ENCODE measurements around the gene TNS4.

Gene TNS4

DNA sequence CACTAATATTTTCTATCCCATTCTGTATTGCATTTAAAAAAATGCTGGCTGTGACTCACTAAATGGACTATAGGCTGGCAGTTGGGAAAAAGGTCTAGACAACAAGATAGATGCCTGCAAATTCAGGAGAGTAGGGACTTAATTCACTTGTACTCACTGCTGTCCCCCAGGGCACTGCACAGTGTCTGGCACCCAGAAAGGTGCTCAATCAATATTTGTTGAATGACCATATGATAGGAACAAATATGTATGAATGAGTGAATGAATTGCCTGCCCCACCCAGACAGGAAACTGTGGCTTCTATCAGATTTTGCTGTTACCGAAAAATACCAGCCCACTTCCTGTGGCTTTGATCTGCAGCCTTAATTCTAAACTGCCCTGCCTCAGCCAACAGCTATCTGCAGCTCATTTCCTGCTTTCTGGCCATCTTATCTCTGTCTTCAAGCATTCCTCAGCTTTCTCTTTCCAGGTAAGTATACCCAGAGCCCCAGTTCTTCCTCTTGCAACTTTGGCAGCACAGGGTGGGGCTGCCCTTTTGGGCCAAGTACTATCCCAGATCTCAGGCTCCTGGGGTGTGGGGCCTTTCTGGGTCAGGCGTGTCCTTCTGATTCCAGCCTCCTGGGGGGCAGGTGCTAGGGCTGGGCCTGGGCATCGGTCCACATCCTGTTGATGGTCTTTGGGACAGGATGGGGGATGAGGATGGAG is 15.3 kb upstream of the TNS4 start:
- DNase-seq: no peak

DNA sequence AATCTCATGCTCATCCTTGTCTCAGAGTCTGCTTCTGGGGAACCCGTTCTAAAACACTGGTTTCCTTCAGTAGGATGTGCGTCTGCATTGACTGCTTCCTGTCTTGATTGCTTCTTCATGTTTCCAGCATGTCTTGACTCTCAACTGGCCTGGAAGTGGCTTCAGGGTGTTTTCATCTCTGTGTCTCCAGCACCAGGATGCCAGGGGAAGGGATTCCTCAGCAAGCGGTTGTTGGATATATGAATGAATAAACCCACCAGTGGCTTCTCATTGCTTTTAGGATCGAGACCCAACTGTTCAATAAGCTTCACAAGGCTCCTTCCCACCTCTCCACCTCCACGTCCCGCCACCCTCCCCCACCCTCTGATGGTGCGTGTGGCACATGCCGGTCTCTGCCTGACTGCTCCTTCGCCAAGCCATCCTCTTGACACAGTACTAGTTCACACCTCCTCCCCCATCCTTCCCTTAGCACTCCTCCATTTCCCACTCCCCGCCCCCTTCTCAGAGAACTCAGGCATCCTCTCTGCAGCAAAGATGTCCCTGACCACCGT is 14.1 kb upstream of the TNS4 start:
- no peak for DNase-seq

DNA sequence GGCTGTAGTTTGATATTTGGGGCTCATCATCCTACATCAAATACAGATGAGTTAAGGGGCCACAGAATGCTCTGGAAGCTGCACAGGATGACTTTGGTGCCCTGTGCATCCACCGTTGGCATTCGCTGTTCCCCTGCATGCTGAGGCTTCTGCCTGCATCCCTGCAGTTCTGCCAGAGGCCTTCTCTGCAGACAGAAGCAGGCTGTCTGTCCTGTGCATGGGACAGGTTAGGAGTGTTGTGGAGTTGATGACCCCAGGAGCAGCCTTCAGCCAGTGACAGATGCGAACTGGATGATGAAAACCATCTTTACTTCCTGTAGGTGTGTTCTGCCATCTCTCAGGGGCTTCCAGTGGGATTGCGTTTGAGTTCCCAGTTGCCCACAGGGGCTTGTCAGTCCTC is 13.6 kb upstream of the TNS4 start:
- no peak for DNase-seq

- no peak for DNase-seq
Observed at GRCh38 chr17:40514013-40514875, 12.8 kb upstream of the TNS4 start.

DNA sequence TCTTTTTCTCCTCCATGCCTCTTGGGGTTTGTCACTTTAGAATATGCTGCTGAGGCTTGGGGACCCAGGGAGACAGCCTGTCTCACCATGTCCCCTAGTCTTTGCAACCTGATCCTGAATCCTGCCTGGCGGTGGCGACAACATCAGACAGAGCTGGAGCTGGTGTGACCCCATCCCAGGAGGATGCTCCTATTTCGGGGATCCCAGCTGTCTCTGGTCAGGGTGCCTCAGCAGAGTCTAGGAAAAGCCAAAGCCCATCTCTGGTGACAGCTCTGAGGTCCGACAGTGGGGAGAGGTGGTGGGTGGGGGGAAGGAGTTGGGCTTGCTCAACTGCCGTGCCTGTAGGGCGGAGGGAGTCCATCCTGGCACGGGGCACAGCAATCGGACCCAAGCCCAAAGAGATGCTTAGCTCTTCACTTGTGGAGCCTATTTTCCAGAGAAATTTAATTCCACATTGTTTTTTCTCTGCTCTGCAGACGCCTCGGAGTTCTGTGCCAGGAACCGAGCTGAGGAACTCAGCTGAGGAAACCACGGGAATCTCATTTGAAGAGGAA is 10.3 kb upstream of the TNS4 start:
- no peak for DNase-seq

DNA sequence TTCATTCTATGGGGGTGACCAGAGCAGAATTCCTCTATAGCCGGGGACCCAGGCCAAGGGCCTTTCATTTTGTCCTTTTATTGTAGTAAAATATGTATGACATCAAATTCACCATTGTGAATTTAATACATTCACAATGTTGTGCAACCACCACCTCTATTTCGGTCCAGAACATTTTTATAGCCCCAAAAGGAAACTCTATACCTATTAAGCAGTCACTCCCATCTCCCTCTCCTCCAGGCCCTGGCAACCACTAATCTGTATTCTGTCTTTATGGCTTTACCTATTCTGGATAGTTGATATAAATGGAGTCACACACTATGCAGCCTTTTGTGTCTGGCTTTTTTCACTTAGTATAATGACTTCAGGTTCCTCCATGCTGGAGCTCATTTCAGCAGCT is 9.7 kb upstream of the TNS4 start:
- no peak for DNase-seq

- DNase-seq: no peak
Observed at GRCh38 chr17:40510328-40510648, 8.9 kb upstream of the TNS4 start.

DNA sequence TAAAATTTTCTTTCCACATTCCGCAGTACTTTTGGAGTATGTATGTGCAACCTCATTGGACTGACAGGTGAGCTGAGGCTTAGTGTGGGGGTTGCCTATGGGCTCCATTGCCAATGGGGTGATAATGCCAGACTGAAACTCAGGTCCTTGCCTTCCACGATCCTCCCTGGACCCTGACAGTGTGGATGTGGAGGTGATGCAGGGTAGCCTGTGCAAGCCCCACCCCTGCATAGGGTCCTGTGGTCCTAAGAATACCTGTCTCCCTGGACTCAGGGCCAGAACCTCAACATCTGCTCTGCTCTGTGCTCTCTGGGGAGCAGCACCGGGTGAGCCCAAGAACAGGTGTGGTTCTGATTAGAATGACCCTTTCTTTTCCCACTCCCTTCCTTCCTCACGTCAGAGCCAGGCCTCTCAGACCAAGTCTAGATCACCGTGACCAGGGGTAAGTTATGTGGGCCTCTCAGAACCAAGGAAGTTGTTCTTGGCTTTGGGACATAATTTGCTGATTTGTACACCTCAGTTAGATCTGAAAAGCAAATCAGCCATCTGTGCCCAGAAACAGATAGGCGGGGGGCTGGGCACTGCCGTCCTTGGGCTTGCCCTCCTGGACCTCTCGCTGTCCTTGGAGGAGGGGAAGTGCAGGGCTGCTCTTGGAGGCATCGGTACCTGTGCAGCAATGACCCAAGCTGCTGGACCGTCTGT is 8.4 kb upstream of the TNS4 start:
- DNase-seq: no peak

DNA sequence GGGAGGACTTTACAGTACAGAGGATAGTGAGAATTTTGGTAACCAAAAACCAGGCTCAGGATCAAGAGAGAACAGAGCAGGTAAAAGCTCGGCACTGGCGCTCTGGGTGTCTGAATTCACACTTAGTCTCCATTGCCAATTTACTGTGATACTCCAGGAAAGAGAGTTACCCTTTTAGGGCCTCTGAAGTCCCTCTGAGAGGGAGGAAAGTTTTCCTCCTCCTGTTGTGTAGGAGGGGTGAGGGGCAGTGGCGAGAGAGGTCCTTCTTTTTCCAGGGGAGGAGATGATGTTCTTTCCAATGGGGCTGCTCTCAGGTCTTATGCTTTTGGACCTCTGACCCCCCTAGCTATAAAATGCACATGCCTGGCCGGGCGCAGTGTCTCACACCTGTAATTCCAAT is 5.4 kb upstream of the TNS4 start:
- no peak for DNase-seq

DNA sequence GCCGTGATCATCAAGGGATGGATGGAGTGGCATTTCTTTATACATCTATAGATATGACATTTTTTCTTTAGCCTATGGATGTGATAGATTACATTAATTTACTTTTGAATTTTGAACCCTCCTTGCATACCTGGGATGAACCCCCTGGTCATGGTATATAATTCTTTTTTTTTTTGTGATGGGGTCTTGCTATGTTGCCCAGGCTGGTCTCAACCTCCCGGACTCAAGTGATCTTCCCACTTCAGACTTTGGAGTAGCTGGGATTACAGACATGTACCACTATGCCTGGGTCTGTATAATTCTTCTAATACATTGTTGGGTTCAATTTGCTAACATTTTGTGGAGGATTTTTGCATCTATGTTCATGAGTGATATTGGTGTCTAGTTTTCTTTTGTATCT is 1.7 kb upstream of the TNS4 start:
- DNase-seq: no peak

GRCh38 chr17:40502716-40503115 is 1.3 kb upstream of the TNS4 start:
- no peak for DNase-seq

DNA sequence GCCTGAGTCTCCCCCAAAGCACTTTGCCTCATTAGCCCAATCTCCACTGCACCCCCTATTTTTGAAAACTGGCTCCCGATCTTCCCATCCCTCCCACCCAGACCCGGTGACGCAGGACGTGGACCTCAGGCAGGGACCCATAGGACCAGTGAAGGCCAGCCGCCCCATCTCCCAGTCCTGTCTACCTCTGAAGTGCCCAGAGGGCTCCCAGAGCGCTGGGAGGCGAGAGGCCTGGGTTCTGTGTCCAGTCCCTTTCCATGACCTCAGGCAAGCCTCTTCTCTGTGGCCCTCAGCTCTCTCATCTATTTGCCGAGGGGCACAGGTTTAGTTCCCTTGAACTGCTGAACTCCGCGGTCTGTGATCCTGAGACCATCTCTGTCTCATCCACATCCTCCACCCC is 714 bp downstream of the TNS4 start:
- DNase-seq: no peak

GRCh38 chr17:40500190-40500589 is 1.2 kb downstream of the TNS4 start:
- no peak for DNase-seq

DNA sequence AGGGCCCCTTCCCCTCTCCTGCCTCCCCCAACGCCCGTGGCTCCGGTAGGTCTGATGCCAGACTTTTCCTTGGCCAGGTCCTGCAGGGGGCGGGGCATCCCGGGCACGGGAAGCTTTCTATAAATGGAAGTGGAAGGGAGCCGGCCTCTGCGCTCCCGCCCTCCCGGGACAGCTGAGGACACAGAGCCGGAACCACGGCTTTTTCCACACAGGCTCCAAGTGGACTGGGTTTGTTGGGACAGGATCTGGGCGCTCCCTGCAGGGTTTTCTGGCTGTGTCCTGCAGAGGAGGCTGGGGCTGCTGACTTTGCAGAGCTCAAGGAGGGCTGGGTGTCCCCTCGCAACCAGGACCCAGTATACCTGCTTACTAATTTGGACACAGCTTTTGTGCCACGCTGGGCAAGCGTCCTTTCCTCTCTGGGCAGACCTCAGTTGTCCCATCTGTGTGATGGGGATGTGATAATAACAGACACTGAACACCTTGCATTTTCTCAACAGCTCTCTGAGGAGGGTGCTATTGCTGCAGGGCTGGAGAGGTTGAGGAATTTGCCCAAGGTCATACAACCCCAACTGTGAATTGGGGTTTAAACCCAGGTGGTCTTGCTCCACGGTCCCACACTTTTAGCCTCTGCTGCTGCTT is 1.8 kb downstream of the TNS4 start:
- peak; percentile 38 to 69 for DNase-seq

DNA sequence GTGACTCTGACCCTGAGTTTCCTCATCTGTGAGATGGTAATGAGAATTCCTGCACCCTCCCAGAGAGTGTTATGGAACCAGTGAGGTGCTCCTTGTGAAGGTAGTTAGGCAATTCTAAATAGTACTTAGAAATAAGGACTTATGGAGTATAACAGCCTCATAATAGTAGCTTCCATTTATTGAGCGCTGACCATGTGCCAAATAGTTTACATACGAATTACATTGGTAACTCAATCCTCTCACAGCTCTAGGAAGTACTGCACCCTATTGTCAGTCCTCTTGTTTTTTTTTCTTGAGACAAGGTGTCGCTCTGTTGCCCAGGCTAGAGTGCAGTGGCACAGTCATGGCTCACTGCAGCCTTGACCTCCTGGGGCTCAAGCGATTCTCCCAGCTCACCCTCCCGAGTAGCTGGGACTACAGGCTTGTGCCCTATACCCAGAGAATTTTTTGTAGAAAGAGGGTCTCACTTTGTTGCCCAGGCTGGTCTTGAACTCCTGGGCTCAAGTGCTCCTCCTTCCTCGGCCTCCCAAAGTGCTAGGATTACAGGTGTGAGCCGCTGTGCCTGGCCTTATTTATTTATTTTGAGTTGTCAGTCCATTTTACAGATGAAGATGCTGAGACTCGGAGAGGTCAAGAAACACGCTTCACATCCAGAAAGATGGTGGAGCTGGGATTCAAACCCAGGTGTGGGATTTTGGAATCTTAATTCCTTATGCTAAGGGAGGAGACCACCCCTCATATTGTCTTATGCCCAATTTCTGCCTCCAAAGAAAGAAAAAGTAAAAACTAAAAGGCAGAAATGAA is 2.9 kb downstream of the TNS4 start:
- DNase-seq: no peak

- DNase-seq: no peak
Observed at GRCh38 chr17:40497695-40498094, 3.7 kb downstream of the TNS4 start.

- no peak for DNase-seq
Observed at GRCh38 chr17:40496634-40497420, 4.6 kb downstream of the TNS4 start.

DNA sequence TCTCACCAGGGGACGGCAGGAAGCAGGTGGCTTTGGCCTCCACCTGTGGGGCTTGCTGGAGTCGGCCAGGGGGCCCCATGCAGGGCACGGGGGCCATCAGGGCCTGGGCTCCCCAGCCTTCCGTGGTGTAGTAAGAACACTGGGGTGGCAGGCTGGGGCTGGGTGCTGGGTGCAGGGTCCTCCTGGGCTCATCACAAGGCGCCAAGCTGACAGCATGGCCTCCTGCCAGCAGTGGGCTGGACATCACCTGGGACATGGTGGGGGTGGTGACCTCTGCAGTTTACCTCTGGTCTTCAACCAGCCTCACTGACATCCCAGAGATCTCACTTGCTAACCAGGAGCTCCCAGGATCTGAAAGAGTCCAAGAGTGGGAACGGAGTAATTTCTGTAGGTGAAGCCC is 5.3 kb downstream of the TNS4 start:
- no peak for DNase-seq

DNA sequence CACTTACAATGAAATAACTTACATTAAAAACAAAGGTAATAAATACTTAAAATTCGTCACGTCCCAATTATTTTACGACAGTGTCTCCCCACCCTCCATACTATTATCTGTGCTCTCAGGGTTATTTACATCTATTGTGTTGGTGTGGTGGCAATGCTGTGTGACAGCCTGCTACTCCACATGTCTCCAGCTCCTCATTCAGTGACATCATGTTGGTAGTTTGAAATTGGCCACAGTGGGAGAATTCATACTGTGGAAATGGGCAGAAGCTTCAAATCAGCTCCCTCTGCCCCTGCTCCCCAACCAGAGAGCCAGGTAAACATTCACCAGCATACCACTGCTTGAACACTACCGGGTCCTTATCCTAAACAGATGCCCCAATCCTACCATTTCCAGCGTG is 6.3 kb downstream of the TNS4 start:
- no peak for DNase-seq

- DNase-seq: no peak
Observed at GRCh38 chr17:40493697-40494096, 7.7 kb downstream of the TNS4 start.

- DNase-seq: no peak
Observed at GRCh38 chr17:40491486-40491885, 9.9 kb downstream of the TNS4 start.

All from SHP77 (cell line).